Measurements from ENCODE around the gene GRK1.

Gene GRK1

GRCh38 chr13:113759525-113760137 is 92.6 kb downstream of the GRK1 start:
- H3K4me3 ChIP-seq (ENCODE audit: low read depth, low read length): peak overlapping the region; percentile 50
- no peak for DNase-seq (ENCODE audit: low read depth)
- TF ChIP-seq CTCF (IDR thresholded peaks at IDR 0.05; ENCODE audit: low read depth, low read length) (no peak), MYC (IDR thresholded peaks at IDR 0.05; ENCODE audit: low read depth, low read length) (no peak), POLR2A (IDR thresholded peaks at IDR 0.05; ENCODE audit: extremely low read depth, insufficient read length) (no peak), MAX (IDR thresholded peaks at IDR 0.05; ENCODE audit: low read depth, low read length) (no peak)

GRCh38 chr13:113761136-113761535 is 94.1 kb downstream of the GRK1 start:
- TF ChIP-seq CTCF (IDR thresholded peaks at IDR 0.05; ENCODE audit: low read depth, low read length) (no peak), MYC (IDR thresholded peaks at IDR 0.05; ENCODE audit: low read depth, low read length) (no peak), POLR2A (IDR thresholded peaks at IDR 0.05; ENCODE audit: extremely low read depth, insufficient read length) (no peak), MAX (IDR thresholded peaks at IDR 0.05; ENCODE audit: low read depth, low read length) (no peak)
- no peak for DNase-seq (ENCODE audit: low read depth)
- H3K4me3 ChIP-seq (ENCODE audit: low read depth, low read length): no peak overlapping the region

GRCh38 chr13:113762075-113762474 is 95.1 kb downstream of the GRK1 start:
- TF ChIP-seq POLR2A (IDR thresholded peaks at IDR 0.05; ENCODE audit: extremely low read depth, insufficient read length) (no peak), MAX (IDR thresholded peaks at IDR 0.05; ENCODE audit: low read depth, low read length) (no peak)
- H3K4me3 ChIP-seq (ENCODE audit: low read depth, low read length): no peak overlapping the region
- no peak for DNase-seq (ENCODE audit: low read depth)

GRCh38 chr13:113762538-113762937 is 95.5 kb downstream of the GRK1 start:
- no peak for DNase-seq (ENCODE audit: low read depth)
- TF ChIP-seq MYC (IDR thresholded peaks at IDR 0.05; ENCODE audit: low read depth, low read length) (no peak), POLR2A (IDR thresholded peaks at IDR 0.05; ENCODE audit: extremely low read depth, insufficient read length) (no peak), CTCF (IDR thresholded peaks at IDR 0.05; ENCODE audit: low read depth, low read length) (no peak), MAX (IDR thresholded peaks at IDR 0.05; ENCODE audit: low read depth, low read length) (no peak)

GRCh38 chr13:113763254-113763653 is 96.2 kb downstream of the GRK1 start:
- H3K4me3 ChIP-seq (ENCODE audit: low read depth, low read length): no peak overlapping the region
- DNase-seq (ENCODE audit: low read depth): no peak
- TF ChIP-seq POLR2A (IDR thresholded peaks at IDR 0.05; ENCODE audit: extremely low read depth, insufficient read length) (no peak), CTCF (IDR thresholded peaks at IDR 0.05; ENCODE audit: low read depth, low read length) (no peak), MYC (IDR thresholded peaks at IDR 0.05; ENCODE audit: low read depth, low read length) (no peak), MAX (IDR thresholded peaks at IDR 0.05; ENCODE audit: low read depth, low read length) (no peak)

More at GRCh38 chr13:113762538-113762937, 95.5 kb downstream of the GRK1 start:
- H3K4me3 ChIP-seq (ENCODE audit: low read depth, low read length): no peak overlapping the region

GRCh38 chr13:113763961-113764792 is 97.2 kb downstream of the GRK1 start:
- TF ChIP-seq POLR2A (IDR thresholded peaks at IDR 0.05; ENCODE audit: extremely low read depth, insufficient read length) (no peak), MYC (IDR thresholded peaks at IDR 0.05; ENCODE audit: low read depth, low read length) (no peak), CTCF (IDR thresholded peaks at IDR 0.05; ENCODE audit: low read depth, low read length) (no peak), MAX (IDR thresholded peaks at IDR 0.05; ENCODE audit: low read depth, low read length) (no peak)
- DNase-seq (ENCODE audit: low read depth): no peak
- H3K4me3 ChIP-seq (ENCODE audit: low read depth, low read length): no peak overlapping the region

Measured in NB4 (cell line).